ENCODE data around the gene FANCC.

Gene FANCC

GRCh38 chr9:95230046-95230445, 87.5 kb downstream of the FANCC start:
- H3K27ac Mint-ChIP-seq: no peak overlapping the region
- no peak overlapping the region for H3K4me3 Mint-ChIP-seq
- TF ChIP-seq CTCF (IDR thresholded peaks at IDR 0.05; ENCODE audit: unreplicated experiment in 3 of 3): peak in 1 of 3 experiments; percentile 13
- H3K36me3 Mint-ChIP-seq (ENCODE audit: low read depth): peaks cover 26% of the 10 kb centered on the region
- H3K9me3 Mint-ChIP-seq: no peaks in the 10 kb centered on the region
- no peaks in the 10 kb centered on the region for H3K27me3 Mint-ChIP-seq (ENCODE audit: low read depth)
- peaks cover 7% of the 10 kb centered on the region for H3K4me1 Mint-ChIP-seq

- no peak overlapping the region for H3K4me3 Mint-ChIP-seq
- TF ChIP-seq CTCF (IDR thresholded peaks at IDR 0.05; ENCODE audit: unreplicated experiment in 3 of 3): no peak
- H3K27ac Mint-ChIP-seq: peak overlapping the region; percentile 14 to 39 (median 34)
- H3K27me3 Mint-ChIP-seq (ENCODE audit: low read depth): no peaks in the 10 kb centered on the region
- no peaks in the 10 kb centered on the region for H3K9me3 Mint-ChIP-seq
- H3K36me3 Mint-ChIP-seq (ENCODE audit: low read depth): peaks cover 26% of the 10 kb centered on the region
- H3K4me1 Mint-ChIP-seq: peaks cover 11% of the 10 kb centered on the region
These were observed 88.1 kb downstream of the FANCC start for GRCh38 chr9:95229230-95229915.

- no peak for TF ChIP-seq CTCF (IDR thresholded peaks at IDR 0.05; ENCODE audit: unreplicated experiment in 3 of 3)
- peaks cover 14% of the 10 kb centered on the region for H3K4me1 Mint-ChIP-seq
These were observed 90.6 kb downstream of the FANCC start for GRCh38 chr9:95226921-95227320.

GRCh38 chr9:95225726-95226106, 91.8 kb downstream of the FANCC start:
- peak overlapping the region in 2 of 3 experiments; percentile 75 to 86 for H3K27ac Mint-ChIP-seq
- H3K27me3 Mint-ChIP-seq (ENCODE audit: low read depth): no peaks in the 10 kb centered on the region
- no peak overlapping the region for H3K4me3 Mint-ChIP-seq
- no peaks in the 10 kb centered on the region for H3K9me3 Mint-ChIP-seq
- peaks cover 10% of the 10 kb centered on the region for H3K36me3 Mint-ChIP-seq (ENCODE audit: low read depth)
- TF ChIP-seq CTCF (IDR thresholded peaks at IDR 0.05; ENCODE audit: unreplicated experiment in 3 of 3): no peak
- peaks cover 14% of the 10 kb centered on the region for H3K4me1 Mint-ChIP-seq

More at GRCh38 chr9:95226921-95227320, 90.6 kb downstream of the FANCC start:
- Mint-ChIP-seq H3K9me3 (no peaks in the 10 kb centered on the region), H3K27ac (no peak overlapping the region), H3K4me3 (no peak overlapping the region), H3K27me3 (ENCODE audit: low read depth) (no peaks in the 10 kb centered on the region), H3K36me3 (ENCODE audit: low read depth) (peaks cover 16% of the 10 kb centered on the region)

- Mint-ChIP-seq H3K27ac (peak overlapping the region in 2 of 3 experiments; percentile 75 to 86), H3K36me3 (ENCODE audit: low read depth) (peaks cover 7% of the 10 kb centered on the region), H3K4me3 (no peak overlapping the region), H3K4me1 (peaks cover 14% of the 10 kb centered on the region), H3K27me3 (ENCODE audit: low read depth) (no peaks in the 10 kb centered on the region), H3K9me3 (no peaks in the 10 kb centered on the region)
- TF ChIP-seq CTCF (IDR thresholded peaks at IDR 0.05; ENCODE audit: unreplicated experiment in 3 of 3): no peak
These were observed 92.3 kb downstream of the FANCC start for GRCh38 chr9:95225076-95225725.

Data from nephron (organoid).